ENCODE data around the gene NOC2L.

DNA sequence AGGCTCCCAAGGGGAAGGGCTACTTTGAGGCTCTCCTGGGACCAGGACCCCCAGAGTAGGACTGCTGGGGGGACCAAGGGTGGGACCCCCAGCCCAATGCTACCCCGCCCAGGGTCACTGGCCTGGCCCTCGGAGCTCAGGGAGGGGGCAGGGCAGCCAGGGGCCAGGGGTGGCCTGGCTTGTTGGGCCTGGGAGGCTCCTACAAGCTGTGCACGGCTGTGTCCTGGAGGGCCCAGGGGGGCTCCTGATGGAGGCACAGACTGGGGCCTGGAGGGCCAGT is 38.6 kb upstream of the NOC2L start:
- TF ChIP-seq, protein P1, sequence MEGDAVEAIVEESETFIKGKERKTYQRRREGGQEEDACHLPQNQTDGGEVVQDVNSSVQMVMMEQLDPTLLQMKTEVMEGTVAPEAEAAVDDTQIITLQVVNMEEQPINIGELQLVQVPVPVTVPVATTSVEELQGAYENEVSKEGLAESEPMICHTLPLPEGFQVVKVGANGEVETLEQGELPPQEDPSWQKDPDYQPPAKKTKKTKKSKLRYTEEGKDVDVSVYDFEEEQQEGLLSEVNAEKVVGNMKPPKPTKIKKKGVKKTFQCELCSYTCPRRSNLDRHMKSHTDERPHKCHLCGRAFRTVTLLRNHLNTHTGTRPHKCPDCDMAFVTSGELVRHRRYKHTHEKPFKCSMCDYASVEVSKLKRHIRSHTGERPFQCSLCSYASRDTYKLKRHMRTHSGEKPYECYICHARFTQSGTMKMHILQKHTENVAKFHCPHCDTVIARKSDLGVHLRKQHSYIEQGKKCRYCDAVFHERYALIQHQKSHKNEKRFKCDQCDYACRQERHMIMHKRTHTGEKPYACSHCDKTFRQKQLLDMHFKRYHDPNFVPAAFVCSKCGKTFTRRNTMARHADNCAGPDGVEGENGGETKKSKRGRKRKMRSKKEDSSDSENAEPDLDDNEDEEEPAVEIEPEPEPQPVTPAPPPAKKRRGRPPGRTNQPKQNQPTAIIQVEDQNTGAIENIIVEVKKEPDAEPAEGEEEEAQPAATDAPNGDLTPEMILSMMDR (IDR thresholded peaks at IDR 0.05), result no peak
- no peak for TF ChIP-seq POLR2AphosphoS5 (IDR thresholded peaks at IDR 0.05)
- TF ChIP-seq POLR2A (IDR thresholded peaks at IDR 0.05), result no peak
